K562 (cell line): ENCODE measurements around the gene URGCP. TPM values are rescaled to one million over a fixed set of nuclear protein-coding genes. Genes with fewer than 3 reads are reported as not detected.

Source experiments
- ARNT ChIP-seq, 2 experiments: fragments of 450-650 bp; IDR thresholded peaks; 2 replicates each; pipeline ENCODE4 v1.6.1; 2016; ENCODE audit warnings: mild to moderate bottlenecking in 1 of 2
- ATF3 ChIP-seq, 2 experiments: fragments of 450-650 bp in 1 of 2; sonication (generic) in 1 of 2; formaldehyde crosslinking in 1 of 2; IDR thresholded peaks in 1 of 2; conservative IDR thresholded peaks in 1 of 2; 2 replicates each; pipeline versions ENCODE4 v1.6.1 to v1.8.1; 2016 to 2023; ENCODE audit warnings: mild to moderate bottlenecking in 2 of 2, moderate library complexity in 2 of 2, inconsistent platforms in 1 of 2, missing genetic modification reagents in 1 of 2
- EP400 ChIP-seq: fragments of 450-650 bp; IDR thresholded peaks from 2 replicates; pipeline ENCODE4 v1.6.1; 2017; ENCODE audit warnings: antibody characterized with exemption, mild to moderate bottlenecking, moderate library complexity
- FOXM1 ChIP-seq, 2 experiments: fragments of 450-650 bp in 1 of 2; sonication (generic) in 1 of 2; formaldehyde crosslinking in 1 of 2; IDR thresholded peaks; 2 replicates each; pipeline versions ENCODE4 v1.6.1 to v1.9.0; 2017 to 2022; ENCODE audit warnings: low read depth in 2 of 2, mild to moderate bottlenecking in 2 of 2, missing genetic modification reagents in 1 of 2, moderate library complexity in 1 of 2
- LCOR ChIP-seq: sonication (generic); formaldehyde crosslinking; IDR thresholded peaks from 2 replicates; pipeline ENCODE4 v1.8.0; 2022; ENCODE audit warnings: mild to moderate bottlenecking, missing genetic modification reagents
- MCM5 ChIP-seq: fragments of 450-650 bp; IDR thresholded peaks from 2 replicates; pipeline ENCODE4 v1.6.1; 2016; ENCODE audit warnings: low read depth
- RB1 ChIP-seq: fragments of 450-650 bp; IDR thresholded peaks from 2 replicates; pipeline ENCODE4 v1.6.1; 2017; ENCODE audit warnings: low read depth, mild to moderate bottlenecking
- SIN3A ChIP-seq, 2 experiments: fragments of 150-350 bp in 1 of 2; IDR thresholded peaks; 2 replicates each; pipeline ENCODE4 v1.6.1; 2011 to 2016; ENCODE audit warnings: borderline replicate concordance in 2 of 2, low read depth in 2 of 2, low read length in 2 of 2, mild to moderate bottlenecking in 2 of 2, moderate library complexity in 2 of 2; ENCODE audit not compliant: control insufficient read depth in 1 of 2
- TFAM ChIP-seq: fragments of 250-450 bp; sonication (Bioruptor Pico); conservative IDR thresholded peaks from 2 replicates; pipeline ENCODE4 v1.5.0; 2021; ENCODE audit warnings: mild to moderate bottlenecking, moderate library complexity
- ZBTB40 ChIP-seq, 2 experiments: fragments of 450-650 bp in 1 of 2; sonication (generic) in 1 of 2; formaldehyde crosslinking in 1 of 2; IDR thresholded peaks; 2 replicates each; pipeline versions ENCODE4 v1.7.1 to v1.9.0; 2016 to 2022; ENCODE audit warnings: inconsistent platforms in 1 of 2, mild to moderate bottlenecking in 1 of 2, missing genetic modification reagents in 1 of 2
- ZNF165 ChIP-seq: fragments of 250-450 bp; sonication (Bioruptor Pico); IDR thresholded peaks from 2 replicates; pipeline ENCODE4 v1.4.0; 2020; ENCODE audit warnings: borderline replicate concordance
- ZNF695 ChIP-seq: fragments of 450-650 bp; formaldehyde crosslinking; IDR thresholded peaks from 2 replicates; pipeline ENCODE4 v1.4.0; 2020; ENCODE audit warnings: mild to moderate bottlenecking, moderate library complexity
- polyA plus RNA-seq, 8 experiments: library from polyadenylated mRNA; depleted of rRNA in 4 of 8; stranded (reverse) in 5 of 8; unstranded in 3 of 8; fragments of >200 nt; fragmentation: Nextera tagmentation in 2 of 8; fragmentation: Illumina TruSeq in 1 of 8; extraction: Ambion mirVana in 2 of 8; extraction: Trizol in 1 of 8; gene quantifications; 2 replicates each; pipeline versions ENCODE4 v1.2.1 to v1.2.3, GENCODE V29; 2011 to 2014; ENCODE audit warnings: inconsistent platforms in 1 of 8, missing spikeins in 1 of 8
- total RNA-seq, 7 experiments: library from RNA; depleted of rRNA in 6 of 7; stranded (reverse); fragments of >200 nt in 6 of 7; fragmentation: Illumina TruSeq in 2 of 7; extraction: Trizol in 2 of 7; gene quantifications; 2 replicates each; pipeline versions ENCODE4 v1.2.1 to v1.2.3, GENCODE V29; 2011 to 2021; ENCODE audit warnings: low replicate concordance in 1 of 7
- TF ChIP-seq, protein P1 (sequence below): fragments of 450-650 bp; formaldehyde crosslinking; IDR thresholded peaks from 2 replicates; pipeline ENCODE4 v1.4.0; 2022; ENCODE audit warnings: mild to moderate bottlenecking, moderate library complexity

Gene URGCP
- total and polyA plus RNA-seq, 9 of the 15 experiments (the other 6 are each of a cell fraction or from before 2014, with no cell fraction given) = 1.7 to 25.8 (median 12.5) TPM

- TF ChIP-seq SIN3A (IDR thresholded peaks at IDR 0.05; ENCODE audit: borderline replicate concordance in 2 of 2, control insufficient read depth in 1 of 2, low read depth in 2 of 2, low read length in 2 of 2) (peak; percentile 21 to 39; a peak in 1 of 4 replicates), LCOR (no peak), ATF3 (IDR thresholded peaks at IDR 0.05) (peak; percentile 91), ATF3 (CRISPR knock-in tag; conservative IDR thresholded peaks at IDR 0.05) (peak; percentile 67; the same call in 1 of the 2 replicates), ARNT (IDR thresholded peaks at IDR 0.05) (no peak), ZBTB40 (IDR thresholded peaks at IDR 0.05) (peak; percentile 74), ZBTB40 (CRISPR knock-in tag; IDR thresholded peaks at IDR 0.05) (no peak), ZNF695 (CRISPR knock-in tag) (no peak), EP400 (0 out of 2 replicates have a peak, but pooled peaks have one; percentile 44), FOXM1 (IDR thresholded peaks at IDR 0.05; ENCODE audit: low read depth) (peak; percentile 73; the same call in 1 of the 2 replicates), FOXM1 (CRISPR knock-in tag; IDR thresholded peaks at IDR 0.05; ENCODE audit: low read depth) (no peak), TFAM (CRISPR knock-in tag) (no peak), ZNF165 (no peak), MCM5 (no peak), RB1 (no peak)
- TF ChIP-seq, protein P1, sequence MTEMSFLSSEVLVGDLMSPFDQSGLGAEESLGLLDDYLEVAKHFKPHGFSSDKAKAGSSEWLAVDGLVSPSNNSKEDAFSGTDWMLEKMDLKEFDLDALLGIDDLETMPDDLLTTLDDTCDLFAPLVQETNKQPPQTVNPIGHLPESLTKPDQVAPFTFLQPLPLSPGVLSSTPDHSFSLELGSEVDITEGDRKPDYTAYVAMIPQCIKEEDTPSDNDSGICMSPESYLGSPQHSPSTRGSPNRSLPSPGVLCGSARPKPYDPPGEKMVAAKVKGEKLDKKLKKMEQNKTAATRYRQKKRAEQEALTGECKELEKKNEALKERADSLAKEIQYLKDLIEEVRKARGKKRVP = no peak
Observed at GRCh38 chr7:43834463-43835251, 71.7 kb downstream of the URGCP start (continued).
